ENCODE data around the gene ARL8A.

Gene ARL8A

DNA sequence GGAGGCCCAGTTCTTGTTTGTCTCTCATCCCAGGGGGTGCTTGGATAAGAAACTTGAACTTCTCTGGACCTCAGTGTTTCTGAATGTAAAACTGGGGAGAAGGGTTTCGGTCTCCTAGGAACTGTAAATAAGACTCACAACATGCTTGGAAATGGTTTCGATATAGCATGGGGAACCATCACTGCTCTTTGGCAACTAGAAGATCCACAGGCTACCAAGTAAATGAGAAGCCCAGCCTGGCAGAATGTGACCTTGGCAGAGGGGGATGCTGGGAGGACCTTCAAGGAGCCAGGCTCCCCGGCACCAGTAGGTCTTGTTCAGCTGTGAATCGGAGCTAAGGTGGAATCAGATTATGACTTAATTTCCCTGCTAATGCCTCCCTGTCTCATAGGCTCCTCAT lies 3.7 kb downstream of the ARL8A start:
- peaks cover 9% of the 10 kb centered on the region; the same call in 1 of the 2 replicates for H3K36me3 ChIP-seq (ENCODE audit: insufficient read depth, low read length)
- peaks cover 23% of the 10 kb centered on the region for H3K4me1 ChIP-seq (ENCODE audit: insufficient read depth, low read length, poor library complexity, severe bottlenecking)
- H3K9me3 ChIP-seq (ENCODE audit: insufficient read depth, low read depth, low read length), result no peaks in the 10 kb centered on the region
- no peak overlapping the region for H2AFZ ChIP-seq (ENCODE audit: low read length)
- peaks cover 48% of the 10 kb centered on the region for H3K79me2 ChIP-seq (ENCODE audit: insufficient read depth, low read length)
- no peaks in the 10 kb centered on the region for H3K9me2 ChIP-seq (replicated peaks; ENCODE audit: low read depth, low read length)
- no peaks in the 10 kb centered on the region for H3F3A ChIP-seq (ENCODE audit: low read depth)
- H3K4me2 ChIP-seq (ENCODE audit: low read depth, low read length, poor library complexity, severe bottlenecking), result peak overlapping the region; percentile 13
- TF ChIP-seq EZH2phosphoT487 (IDR thresholded peaks at IDR 0.05; ENCODE audit: borderline replicate concordance), result no peak
- TF ChIP-seq, protein P1, sequence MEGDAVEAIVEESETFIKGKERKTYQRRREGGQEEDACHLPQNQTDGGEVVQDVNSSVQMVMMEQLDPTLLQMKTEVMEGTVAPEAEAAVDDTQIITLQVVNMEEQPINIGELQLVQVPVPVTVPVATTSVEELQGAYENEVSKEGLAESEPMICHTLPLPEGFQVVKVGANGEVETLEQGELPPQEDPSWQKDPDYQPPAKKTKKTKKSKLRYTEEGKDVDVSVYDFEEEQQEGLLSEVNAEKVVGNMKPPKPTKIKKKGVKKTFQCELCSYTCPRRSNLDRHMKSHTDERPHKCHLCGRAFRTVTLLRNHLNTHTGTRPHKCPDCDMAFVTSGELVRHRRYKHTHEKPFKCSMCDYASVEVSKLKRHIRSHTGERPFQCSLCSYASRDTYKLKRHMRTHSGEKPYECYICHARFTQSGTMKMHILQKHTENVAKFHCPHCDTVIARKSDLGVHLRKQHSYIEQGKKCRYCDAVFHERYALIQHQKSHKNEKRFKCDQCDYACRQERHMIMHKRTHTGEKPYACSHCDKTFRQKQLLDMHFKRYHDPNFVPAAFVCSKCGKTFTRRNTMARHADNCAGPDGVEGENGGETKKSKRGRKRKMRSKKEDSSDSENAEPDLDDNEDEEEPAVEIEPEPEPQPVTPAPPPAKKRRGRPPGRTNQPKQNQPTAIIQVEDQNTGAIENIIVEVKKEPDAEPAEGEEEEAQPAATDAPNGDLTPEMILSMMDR (conservative IDR thresholded peaks at IDR 0.05; ENCODE audit: low read length), result no peak
- H3K9ac ChIP-seq (ENCODE audit: low read depth, low read length, poor library complexity, severe bottlenecking), result no peak overlapping the region
- H3K4me3 ChIP-seq (ENCODE audit: low read length, poor library complexity, severe bottlenecking), result no peak overlapping the region
- H4K20me1 ChIP-seq (ENCODE audit: insufficient read depth, low read length, poor library complexity, severe bottlenecking), result peaks cover 26% of the 10 kb centered on the region
- no peaks in the 10 kb centered on the region for H3K27me3 ChIP-seq (ENCODE audit: insufficient read depth, low read length, poor library complexity, severe bottlenecking)

DNA sequence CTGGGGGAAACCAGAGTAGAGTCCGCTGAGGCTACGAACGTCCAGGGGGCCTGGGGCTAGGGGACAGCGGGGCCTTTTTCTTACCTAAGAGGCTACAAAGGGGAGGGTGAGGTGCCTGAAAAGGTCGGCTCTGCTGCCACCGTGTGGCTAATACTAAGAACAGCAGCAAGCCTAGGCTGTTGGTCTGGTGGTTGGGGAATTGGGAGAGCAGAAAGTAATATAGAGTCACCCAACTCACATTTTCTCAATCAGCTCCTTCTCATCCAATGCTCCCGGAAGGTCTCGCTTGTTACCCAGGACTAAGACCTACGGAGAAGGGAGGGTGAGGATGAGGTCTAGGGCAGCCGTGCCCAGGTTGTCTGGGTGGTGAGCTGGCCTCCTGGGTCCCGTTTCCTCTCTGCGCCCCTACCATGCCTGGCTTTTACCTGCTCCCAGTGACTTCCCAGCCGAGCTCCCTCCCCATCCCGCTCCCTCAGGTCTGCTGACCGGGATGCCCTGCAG lies 9.3 kb downstream of the ARL8A start:
- Histone ChIP-seq H3K9me3 (ENCODE audit: insufficient read depth, low read depth, low read length) (no peaks in the 10 kb centered on the region), H3F3A (ENCODE audit: low read depth) (no peaks in the 10 kb centered on the region), H3K4me1 (ENCODE audit: insufficient read depth, low read length, poor library complexity, severe bottlenecking) (peaks cover 4% of the 10 kb centered on the region), H4K20me1 (ENCODE audit: insufficient read depth, low read length, poor library complexity, severe bottlenecking) (peaks cover 4% of the 10 kb centered on the region), H3K9me2 (replicated peaks; ENCODE audit: low read depth, low read length) (no peaks in the 10 kb centered on the region), H3K9ac (ENCODE audit: low read depth, low read length, poor library complexity, severe bottlenecking) (no peak overlapping the region), H3K36me3 (ENCODE audit: insufficient read depth, low read length) (peaks cover 39% of the 10 kb centered on the region; the same call in 1 of the 2 replicates), H3K79me2 (ENCODE audit: insufficient read depth, low read length) (peaks cover 8% of the 10 kb centered on the region; the same call in 1 of the 2 replicates), H3K4me3 (ENCODE audit: low read length, poor library complexity, severe bottlenecking) (no peak overlapping the region), H3K27me3 (ENCODE audit: insufficient read depth, low read length, poor library complexity, severe bottlenecking) (no peaks in the 10 kb centered on the region), H2AFZ (ENCODE audit: low read length) (no peak overlapping the region), H3K4me2 (ENCODE audit: low read depth, low read length, poor library complexity, severe bottlenecking) (no peak overlapping the region)
- TF ChIP-seq EZH2phosphoT487 (IDR thresholded peaks at IDR 0.05; ENCODE audit: borderline replicate concordance), result no peak
- TF ChIP-seq, protein P1 (conservative IDR thresholded peaks at IDR 0.05; ENCODE audit: low read length), result peak; percentile 81

DNA sequence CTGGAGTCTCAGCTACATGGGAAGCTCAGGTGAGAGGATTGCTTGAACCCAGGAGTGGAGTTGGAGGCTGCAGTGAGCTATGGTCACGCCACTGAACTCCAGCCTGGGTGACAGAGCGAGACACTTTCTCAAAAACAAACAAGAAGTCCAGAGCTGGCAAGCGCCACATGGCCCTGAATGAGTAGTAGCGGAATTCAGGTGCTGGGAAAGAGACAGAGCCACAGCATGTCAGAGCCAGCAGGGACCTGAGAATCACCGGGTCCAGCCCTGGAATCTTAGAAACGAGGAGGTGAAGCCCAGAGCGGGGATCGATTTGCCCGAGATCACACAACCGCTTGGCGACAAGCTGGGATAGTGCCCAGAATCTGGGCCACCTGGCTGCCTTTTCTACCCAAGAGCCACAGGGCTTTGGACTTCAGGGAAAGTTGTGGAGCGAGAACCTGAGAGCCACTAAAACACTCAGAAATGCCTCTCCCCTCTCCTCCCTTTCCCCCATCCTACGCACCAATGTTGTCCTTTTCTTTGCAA lies 9.8 kb downstream of the ARL8A start:
- no peaks in the 10 kb centered on the region for H3K27me3 ChIP-seq (ENCODE audit: insufficient read depth, low read length, poor library complexity, severe bottlenecking)
- H3K4me2 ChIP-seq (ENCODE audit: low read depth, low read length, poor library complexity, severe bottlenecking), result no peak overlapping the region
- no peak overlapping the region for H3K4me3 ChIP-seq (ENCODE audit: low read length, poor library complexity, severe bottlenecking)
- H3K9me3 ChIP-seq (ENCODE audit: insufficient read depth, low read depth, low read length), result no peaks in the 10 kb centered on the region
- H3K79me2 ChIP-seq (ENCODE audit: insufficient read depth, low read length), result peaks cover 7% of the 10 kb centered on the region; the same call in 1 of the 2 replicates
- H4K20me1 ChIP-seq (ENCODE audit: insufficient read depth, low read length, poor library complexity, severe bottlenecking), result peaks cover 4% of the 10 kb centered on the region
- H3K9ac ChIP-seq (ENCODE audit: low read depth, low read length, poor library complexity, severe bottlenecking), result no peak overlapping the region
- H2AFZ ChIP-seq (ENCODE audit: low read length), result no peak overlapping the region
- TF ChIP-seq EZH2phosphoT487 (IDR thresholded peaks at IDR 0.05; ENCODE audit: borderline replicate concordance), result no peak
- TF ChIP-seq, protein P1 (conservative IDR thresholded peaks at IDR 0.05; ENCODE audit: low read length), result no peak
- H3K9me2 ChIP-seq (replicated peaks; ENCODE audit: low read depth, low read length), result no peaks in the 10 kb centered on the region
- H3K36me3 ChIP-seq (ENCODE audit: insufficient read depth, low read length), result peaks cover 39% of the 10 kb centered on the region; the same call in 1 of the 2 replicates
- no peaks in the 10 kb centered on the region for H3F3A ChIP-seq (ENCODE audit: low read depth)
- peaks cover 4% of the 10 kb centered on the region for H3K4me1 ChIP-seq (ENCODE audit: insufficient read depth, low read length, poor library complexity, severe bottlenecking)

All from Loucy (cell line).